Fibroblast of the aortic adventitia (primary cell): ENCODE data around the gene PARD3B. TPM values are rescaled to one million over a fixed set of nuclear protein-coding genes. Genes with fewer than 3 reads are reported as not detected.
"Not testable (repeated sequence)": the region's sequence is repeated elsewhere in the genome, so short reads cannot be mapped to it uniquely, and the experiment has no call there.

Source experiments
- DNase-seq: peaks from one replicate; pipeline ENCODE4 v3.0.0-alpha.2; 2010; ENCODE audit warnings: low read depth
- H3K4me3 ChIP-seq: 2 replicates; pipeline ENCODE4 v1.5.1; 2011; ENCODE audit warnings: low read depth, mild to moderate bottlenecking, control low read depth, low read length, moderate library complexity
- CTCF ChIP-seq: IDR thresholded peaks from 2 replicates; pipeline ENCODE4 v1.5.1; 2011; ENCODE audit warnings: mild to moderate bottlenecking, low read length, control low read depth, inconsistent platforms; ENCODE audit not compliant: insufficient read depth
- total RNA-seq: library from RNA; depleted of rRNA; stranded (reverse); fragments of >200 nt; gene quantifications from 2 replicates; pipeline ENCODE4 v1.2.3, GENCODE V29; 2012; ENCODE audit warnings: low replicate concordance

PARD3B gene
- total RNA-seq, 1 donor = 15.9 TPM

- TF ChIP-seq CTCF = no peak
- no peak for DNase-seq
- no peak overlapping the region for H3K4me3 ChIP-seq
These were observed 654.0 kb downstream of the PARD3B start for GRCh38 chr2:205199165-205199850.

DNA sequence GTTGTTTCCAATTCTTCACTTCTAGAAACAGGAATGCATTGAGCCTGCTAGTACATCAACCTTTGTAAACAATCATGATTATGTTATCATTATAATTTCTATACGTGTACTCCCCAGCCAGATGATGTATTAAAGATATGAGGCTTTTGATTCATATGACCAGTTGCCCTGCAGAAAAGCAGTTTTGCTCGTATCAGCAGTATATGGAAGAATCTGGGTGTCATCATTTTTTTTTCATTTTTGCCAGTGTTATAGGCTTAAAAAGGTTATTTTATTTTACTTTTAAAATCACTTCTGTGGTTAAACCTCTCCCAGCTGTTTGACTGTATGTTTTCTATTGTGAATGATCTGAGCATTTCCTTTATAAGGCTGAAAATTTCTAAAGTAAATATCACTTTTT lies 665.2 kb downstream of the PARD3B start:
- no peak for DNase-seq
- no peak for TF ChIP-seq CTCF

DNA sequence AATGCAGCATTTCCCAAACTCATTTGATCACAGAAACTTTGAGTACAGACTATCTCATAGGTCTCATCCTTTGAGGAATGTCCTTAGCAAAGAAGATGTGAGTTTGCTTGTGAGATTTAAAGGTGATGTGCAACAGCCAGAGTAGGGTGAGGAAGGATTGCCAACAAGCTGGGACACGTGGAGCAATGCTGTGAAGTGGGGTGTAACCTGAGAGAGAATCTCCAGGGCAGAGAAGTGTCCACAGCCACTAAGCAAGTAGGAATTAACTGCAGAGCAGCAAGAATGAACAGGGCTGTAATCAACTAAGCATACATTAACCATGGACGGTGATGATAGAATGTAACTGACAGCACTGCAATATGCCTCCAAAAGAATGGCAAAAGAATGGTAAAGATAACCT lies 667.1 kb downstream of the PARD3B start:
- no peak overlapping the region for H3K4me3 ChIP-seq
- TF ChIP-seq CTCF = no peak
- no peak for DNase-seq

More for the DNA sequence above, 665.2 kb downstream of the PARD3B start:
- no peak overlapping the region for H3K4me3 ChIP-seq

GRCh38 chr2:205216092-205216491 lies 670.8 kb downstream of the PARD3B start:
- TF ChIP-seq CTCF = no peak

GRCh38 chr2:205216580-205216979 lies 671.3 kb downstream of the PARD3B start:
- TF ChIP-seq CTCF = no peak
- DNase-seq = peak; percentile 72
- no peak overlapping the region for H3K4me3 ChIP-seq

More at GRCh38 chr2:205216092-205216491, 670.8 kb downstream of the PARD3B start:
- H3K4me3 ChIP-seq = no peak overlapping the region
- DNase-seq = peak; percentile 53

GRCh38 chr2:205217004-205217403 lies 671.7 kb downstream of the PARD3B start:
- TF ChIP-seq CTCF = no peak
- H3K4me3 ChIP-seq = no peak overlapping the region
- peak; percentile 12 for DNase-seq

- TF ChIP-seq CTCF = no peak
- peak; percentile 82 for DNase-seq
- H3K4me3 ChIP-seq = no peak overlapping the region
These were observed 672.8 kb downstream of the PARD3B start for GRCh38 chr2:205218056-205218455.

GRCh38 chr2:205218816-205219215 lies 673.5 kb downstream of the PARD3B start:
- H3K4me3 ChIP-seq, DNase-seq: not testable (repeated sequence)
